Stimulated activated CD4-positive, alpha-beta T cell treated with anti-CD3 and anti-CD28 coated beads, Interleukin-15, amount 100 ng/mL, for 24 hours (primary cell): ENCODE measurements around the gene SLC7A6OS.

Experiments used
- DNase-seq: peaks from one replicate; pipeline ENCODE4 v3.0.0-alpha.2; 2020

SLC7A6OS gene

DNA sequence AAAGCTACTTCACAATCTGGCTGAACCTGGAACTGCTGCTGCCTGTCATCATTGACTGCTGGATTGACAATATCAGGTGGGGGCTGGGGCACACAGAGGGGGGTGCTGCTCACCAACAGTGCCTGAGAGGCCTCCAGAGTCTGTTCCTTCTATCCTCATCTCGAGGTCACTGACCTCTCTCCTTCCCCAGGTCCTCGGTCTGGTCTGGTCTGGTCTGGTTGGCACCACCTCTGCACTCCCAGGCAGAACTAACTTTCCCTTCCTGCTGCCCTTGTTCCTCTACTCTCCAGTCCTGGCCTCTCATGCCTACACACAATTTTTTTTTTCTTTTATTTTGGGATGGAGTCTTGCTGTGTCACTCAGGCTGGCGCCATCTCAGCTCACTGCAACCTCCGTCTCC lies 61.4 kb downstream of the SLC7A6OS start:
- DNase-seq = no peak
